HG03135 (cell line): ENCODE results near the gene NCLN.

Experiments used
- ATAC-seq: cut with Tn5 transposase; IDR thresholded peaks from one replicate; pipeline ENCODE4 v1.9.1; 2021; ENCODE audit warnings: mild to moderate bottlenecking, moderate library complexity; ENCODE audit not compliant: unreplicated experiment

The NCLN gene

GRCh38 chr19:3252650-3253049, 66.9 kb downstream of the NCLN start:
- no peak for ATAC-seq

GRCh38 chr19:3253270-3253669, 67.5 kb downstream of the NCLN start:
- no peak for ATAC-seq

GRCh38 chr19:3254520-3254919, 68.8 kb downstream of the NCLN start:
- ATAC-seq = no peak

GRCh38 chr19:3257071-3257470, 71.3 kb downstream of the NCLN start:
- no peak for ATAC-seq
